Neutrophil (primary cell): ENCODE results near the gene ZNF415.
A peak's percentile ranks its signal among the peaks of the same experiment; 100 is the strongest.
"Not testable (repeated sequence)": the region's sequence is repeated elsewhere in the genome, so short reads cannot be mapped to it uniquely, and the experiment has no call there.

ENCODE experiments used
- H3K27ac ChIP-seq: fragments of 200-600 bp; sonication (generic); 2 replicates; pipeline ENCODE4 v1.5.1; 2016; ENCODE audit warnings: mild to moderate bottlenecking, moderate library complexity
- H3K27me3 ChIP-seq: fragments of 200-600 bp; sonication (generic); 2 replicates; pipeline ENCODE4 v1.6.0; 2016; ENCODE audit warnings: mild to moderate bottlenecking
- H3K36me3 ChIP-seq: fragments of 200-600 bp; sonication (generic); 2 replicates; pipeline ENCODE4 v1.5.1; 2017
- H3K4me1 ChIP-seq, 2 experiments: fragments of 200-600 bp in 1 of 2; sonication (generic) in 1 of 2; 1 replicate in 1 of 2; 2 replicates in 1 of 2; pipeline versions ENCODE4 v1.5.1 to v1.6.1; 2013 to 2016; ENCODE audit warnings: low read depth in 1 of 2, low read length in 1 of 2, mild to moderate bottlenecking in 1 of 2, moderate library complexity in 1 of 2; ENCODE audit not compliant: control insufficient read depth in 1 of 2, insufficient read depth in 1 of 2
- H3K4me3 ChIP-seq, 2 experiments: fragments of 200-600 bp in 1 of 2; sonication (generic) in 1 of 2; 1 replicate in 1 of 2; 2 replicates in 1 of 2; pipeline ENCODE4 v1.5.1; 2013 to 2016; ENCODE audit warnings: low read depth in 1 of 2, low read length in 1 of 2, mild to moderate bottlenecking in 1 of 2, moderate library complexity in 1 of 2
- H3K9me3 ChIP-seq: fragments of 200-600 bp; sonication (generic); 2 replicates; pipeline ENCODE4 v1.5.1; 2016
- TF ChIP-seq, protein P1 (sequence below): fragments of 200-600 bp; sonication (generic); IDR thresholded peaks from 2 replicates; pipeline ENCODE4 v1.5.1; 2016; ENCODE audit warnings: antibody characterized with exemption

ZNF415 gene

DNA sequence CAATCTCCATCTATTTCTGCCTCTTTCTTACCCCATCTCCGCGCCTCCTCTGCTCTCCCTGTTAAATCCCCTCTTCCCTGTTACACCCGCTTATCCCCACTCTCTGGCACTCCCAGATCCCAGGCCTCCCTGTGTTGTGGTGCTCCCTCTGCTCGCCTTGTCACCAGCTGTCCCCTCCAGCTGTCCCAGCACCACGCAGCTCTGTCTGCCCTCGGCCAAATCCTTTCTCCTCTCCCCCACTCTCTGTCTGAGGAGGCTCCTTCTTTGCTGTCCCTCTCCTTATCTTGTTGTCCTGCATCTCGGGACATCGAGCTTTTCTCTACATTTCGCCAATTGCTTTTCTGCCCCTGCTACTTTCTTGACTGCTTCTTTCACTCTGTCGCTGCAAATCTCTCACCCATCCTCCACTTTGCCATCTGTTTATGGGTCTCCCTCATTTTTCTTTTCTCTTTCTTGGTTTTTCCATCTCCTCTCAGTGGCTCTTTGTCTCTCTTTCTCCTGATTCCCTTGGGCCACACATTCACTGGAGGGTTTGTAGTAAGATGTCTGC, 30.4 kb downstream of the ZNF415 start:
- Histone ChIP-seq H3K4me3 (peak overlapping the region; percentile 80 to 84), H3K9me3 (no peaks in the 10 kb centered on the region), H3K27ac (peak overlapping the region; percentile 85), H3K27me3 (no peaks in the 10 kb centered on the region), H3K4me1 (peaks cover 14 to 24% of the 10 kb centered on the region in 2 experiments), H3K36me3 (peaks cover 3% of the 10 kb centered on the region)
- TF ChIP-seq, protein P1, sequence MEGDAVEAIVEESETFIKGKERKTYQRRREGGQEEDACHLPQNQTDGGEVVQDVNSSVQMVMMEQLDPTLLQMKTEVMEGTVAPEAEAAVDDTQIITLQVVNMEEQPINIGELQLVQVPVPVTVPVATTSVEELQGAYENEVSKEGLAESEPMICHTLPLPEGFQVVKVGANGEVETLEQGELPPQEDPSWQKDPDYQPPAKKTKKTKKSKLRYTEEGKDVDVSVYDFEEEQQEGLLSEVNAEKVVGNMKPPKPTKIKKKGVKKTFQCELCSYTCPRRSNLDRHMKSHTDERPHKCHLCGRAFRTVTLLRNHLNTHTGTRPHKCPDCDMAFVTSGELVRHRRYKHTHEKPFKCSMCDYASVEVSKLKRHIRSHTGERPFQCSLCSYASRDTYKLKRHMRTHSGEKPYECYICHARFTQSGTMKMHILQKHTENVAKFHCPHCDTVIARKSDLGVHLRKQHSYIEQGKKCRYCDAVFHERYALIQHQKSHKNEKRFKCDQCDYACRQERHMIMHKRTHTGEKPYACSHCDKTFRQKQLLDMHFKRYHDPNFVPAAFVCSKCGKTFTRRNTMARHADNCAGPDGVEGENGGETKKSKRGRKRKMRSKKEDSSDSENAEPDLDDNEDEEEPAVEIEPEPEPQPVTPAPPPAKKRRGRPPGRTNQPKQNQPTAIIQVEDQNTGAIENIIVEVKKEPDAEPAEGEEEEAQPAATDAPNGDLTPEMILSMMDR: no peak

DNA sequence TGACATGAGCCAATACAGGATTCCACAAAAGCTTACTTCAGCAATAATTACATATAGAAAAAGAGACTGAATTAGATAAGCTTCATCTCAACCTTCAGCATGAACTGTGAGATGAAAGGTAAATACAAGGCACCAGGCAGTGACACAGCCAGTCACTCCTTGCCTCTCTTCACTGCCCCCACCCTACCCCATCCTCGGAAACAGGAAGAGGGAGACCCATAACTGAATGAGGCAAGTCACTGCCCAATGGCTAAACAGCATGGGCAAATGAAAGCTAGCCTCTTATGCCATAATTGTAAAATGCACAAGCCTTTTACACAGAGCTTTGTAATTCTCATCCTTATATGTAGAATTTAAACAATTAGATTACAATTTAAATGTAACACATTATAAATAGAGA, 31.2 kb downstream of the ZNF415 start:
- Histone ChIP-seq H3K4me3 (no peak overlapping the region), H3K27ac (no peak overlapping the region), H3K27me3 (no peaks in the 10 kb centered on the region), H3K4me1 (peaks cover 14 to 25% of the 10 kb centered on the region in 2 experiments), H3K9me3 (no peaks in the 10 kb centered on the region), H3K36me3 (peaks cover 3% of the 10 kb centered on the region)
- TF ChIP-seq, protein P1: no peak

DNA sequence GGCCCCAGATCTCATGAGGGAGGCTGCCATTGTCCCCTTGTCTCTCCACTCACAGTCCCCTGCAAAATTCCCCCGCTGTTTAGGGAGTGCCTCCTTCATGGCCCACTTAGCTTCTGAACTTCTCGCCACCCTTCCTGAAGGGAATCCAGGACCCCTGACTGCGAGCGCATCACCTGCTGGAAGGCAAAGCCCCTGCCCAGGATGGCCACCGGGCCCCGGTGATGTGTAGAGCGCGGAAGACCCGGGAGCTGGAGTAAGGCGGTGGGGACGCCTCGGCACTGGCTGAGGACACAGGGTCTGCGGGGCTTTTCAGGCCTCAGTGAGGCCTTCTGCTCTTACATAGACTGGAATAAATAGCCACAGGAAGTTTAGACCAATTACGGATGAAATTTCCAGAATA, 34.1 kb downstream of the ZNF415 start:
- H3K36me3 ChIP-seq, H3K9me3 ChIP-seq, H3K4me3 ChIP-seq, H3K27me3 ChIP-seq, H3K27ac ChIP-seq: not testable (repeated sequence)
- H3K4me1 ChIP-seq: peaks cover 14 to 22% of the 10 kb centered on the region in 2 experiments

DNA sequence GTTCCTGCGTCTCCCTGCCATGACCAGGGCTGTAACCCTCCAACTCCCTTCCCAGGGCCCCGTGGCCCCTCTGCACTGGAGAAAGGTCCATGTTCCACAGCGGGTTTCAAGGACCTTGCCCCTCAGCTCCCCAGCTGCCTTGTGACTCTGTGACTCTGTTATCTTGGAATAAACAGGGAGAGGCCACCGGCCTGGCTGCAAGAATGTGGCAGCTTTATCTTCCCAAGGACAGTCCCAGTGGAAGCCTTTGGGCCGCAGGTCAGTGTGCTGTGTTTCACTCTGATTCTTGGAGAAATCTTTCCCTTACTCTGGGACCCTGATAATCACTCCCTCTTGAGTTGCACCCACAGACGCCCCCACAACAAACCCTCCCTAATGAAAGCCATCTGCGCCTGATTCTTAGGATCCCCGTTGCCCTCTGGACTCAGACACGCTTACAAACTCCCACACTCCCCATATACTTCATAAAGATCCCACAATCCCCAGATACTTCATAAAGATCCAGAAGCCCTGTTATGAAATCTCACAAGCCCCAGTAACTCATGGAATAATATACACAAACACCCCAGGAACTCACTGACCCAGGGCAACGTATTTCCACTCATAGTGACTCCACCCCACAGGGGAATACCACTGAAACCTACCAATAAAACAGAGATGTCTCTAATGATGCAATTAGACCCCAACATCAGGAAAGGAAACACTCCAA, 35.6 kb downstream of the ZNF415 start:
- peaks cover 7 to 19% of the 10 kb centered on the region in 2 experiments for H3K4me1 ChIP-seq

DNA sequence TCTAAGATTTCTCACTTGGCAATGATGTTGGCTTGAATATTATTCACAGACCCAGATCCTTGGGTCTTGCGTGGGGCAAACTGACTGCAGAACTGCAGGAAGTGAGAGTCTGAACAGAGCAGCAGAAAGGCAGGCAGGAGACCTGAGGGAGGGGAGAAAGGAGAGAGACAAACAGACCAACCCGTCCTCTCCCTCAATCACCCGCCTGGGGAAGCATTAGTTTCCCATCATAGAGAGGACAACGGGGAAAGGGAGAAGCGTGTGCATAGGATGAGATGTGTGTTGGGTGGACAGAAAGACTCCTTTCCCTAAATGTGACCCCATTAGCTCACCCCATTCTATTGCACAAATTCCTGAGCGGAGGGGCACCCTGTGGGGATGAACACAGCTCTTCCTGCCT, 36.1 kb downstream of the ZNF415 start:
- H3K27ac ChIP-seq, H3K4me3 ChIP-seq, H3K9me3 ChIP-seq, H3K27me3 ChIP-seq: not testable (repeated sequence)
- H3K36me3 ChIP-seq: peaks cover 22% of the 10 kb centered on the region
- peaks cover 2 to 13% of the 10 kb centered on the region in 2 experiments for H3K4me1 ChIP-seq

More for the DNA sequence above, 35.6 kb downstream of the ZNF415 start:
- not testable (repeated sequence) for H3K4me3 ChIP-seq, H3K27me3 ChIP-seq, H3K9me3 ChIP-seq, H3K27ac ChIP-seq
- peaks cover 18% of the 10 kb centered on the region for H3K36me3 ChIP-seq

DNA sequence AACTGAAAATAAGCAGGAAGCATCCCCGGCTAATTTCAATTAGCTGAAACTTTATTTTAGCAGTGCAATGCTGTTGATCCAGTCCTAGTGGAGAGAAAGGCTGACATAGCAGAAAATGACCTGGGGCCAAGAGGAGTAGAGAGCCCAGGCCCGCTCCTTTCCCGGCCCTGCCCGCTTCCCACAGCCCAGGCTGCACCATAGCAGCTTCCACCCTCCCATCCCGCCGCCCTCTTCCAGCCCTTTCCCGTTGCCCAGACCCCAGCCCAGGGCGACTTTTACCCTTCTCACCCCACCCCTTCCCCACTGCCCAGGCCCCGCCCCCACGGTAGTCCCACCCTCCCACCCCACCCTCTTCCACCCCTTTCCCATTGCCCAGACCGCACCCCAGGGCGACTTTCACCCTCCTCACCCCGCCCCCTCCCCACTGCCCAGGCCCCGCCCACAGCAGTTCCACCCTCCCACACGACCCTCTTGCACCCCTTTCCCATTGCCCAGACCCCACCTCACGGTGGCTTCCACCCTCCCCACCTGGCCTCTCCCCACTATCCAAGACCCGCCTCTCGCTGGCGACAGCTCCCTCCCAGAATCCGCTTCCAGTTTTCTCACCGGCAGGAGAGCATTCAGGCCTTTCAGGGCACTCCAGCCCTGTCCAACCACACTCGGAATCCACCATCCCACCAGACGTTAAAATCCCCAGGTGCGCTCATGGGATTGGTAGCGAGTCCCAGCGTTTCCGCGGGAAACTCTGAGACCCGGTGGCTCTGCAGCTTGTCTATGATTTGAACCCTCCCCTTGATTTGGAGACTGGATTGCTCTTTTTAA, 37.7 kb downstream of the ZNF415 start:
- peaks cover 0 to 11% of the 10 kb centered on the region in 2 experiments for H3K4me1 ChIP-seq
- H3K27me3 ChIP-seq: no peaks in the 10 kb centered on the region
- H3K27ac ChIP-seq: no peak overlapping the region
- H3K4me3 ChIP-seq: no peak overlapping the region
- peaks cover 37% of the 10 kb centered on the region for H3K36me3 ChIP-seq
- TF ChIP-seq, protein P1: no peak
- H3K9me3 ChIP-seq: no peaks in the 10 kb centered on the region

DNA sequence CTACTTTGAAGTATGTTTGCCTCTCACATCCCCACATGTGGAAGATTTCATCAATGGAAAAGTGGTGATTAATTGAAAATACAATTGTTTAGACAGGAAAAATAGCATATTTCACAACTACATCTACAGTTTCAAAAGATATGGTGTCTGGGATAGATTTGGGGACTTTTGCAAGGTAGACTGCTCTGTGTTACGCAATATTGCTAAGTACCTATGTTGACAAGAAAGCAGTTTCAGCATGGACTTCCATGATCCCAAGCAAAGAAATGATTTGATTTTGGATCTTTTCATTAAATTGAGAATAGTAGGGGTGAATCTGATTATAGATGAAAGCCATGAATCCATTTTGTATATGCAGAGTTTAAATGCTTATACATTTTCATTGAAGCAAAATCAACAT, 40.0 kb downstream of the ZNF415 start:
- Histone ChIP-seq H3K4me1 (peaks cover 0 to 10% of the 10 kb centered on the region in 2 experiments), H3K9me3 (no peaks in the 10 kb centered on the region), H3K27me3 (no peaks in the 10 kb centered on the region), H3K36me3 (peaks cover 55% of the 10 kb centered on the region), H3K4me3 (no peak overlapping the region), H3K27ac (no peak overlapping the region)
- TF ChIP-seq, protein P1: no peak
